A204.1 (cell line): ENCODE measurements around the gene ARID4B.
"Not testable (repeated sequence)": the region's sequence is repeated elsewhere in the genome, so short reads cannot be mapped to it uniquely, and the experiment has no call there.

Source experiments
- FAIRE-seq: peaks from 2 replicates; lab custom pipeline; 2012; peaks lifted over from hg19 to GRCh38; lab: Jason Lieb, UNC

The ARID4B gene

GRCh38 chr1:235221653-235222375, 106.2 kb downstream of the ARID4B start:
- peak; percentile 87 for FAIRE-seq

DNA sequence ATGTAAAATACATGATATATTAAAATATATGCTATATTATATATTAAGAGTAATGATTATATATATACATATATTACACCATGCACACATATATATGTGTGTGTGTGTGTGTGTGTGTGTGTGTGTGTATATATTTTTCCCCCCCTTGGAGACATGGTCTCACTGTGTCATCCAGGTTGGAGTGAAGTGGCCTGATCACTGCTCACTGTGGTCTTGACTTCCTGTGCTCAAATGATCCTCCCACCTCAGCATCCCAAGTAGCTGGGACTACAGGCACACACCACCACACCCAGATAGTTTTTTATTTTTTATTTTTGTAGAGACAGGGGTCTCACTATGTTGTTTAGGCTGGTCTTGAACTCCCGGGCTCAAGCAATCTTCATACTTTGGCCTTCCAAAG, 112.5 kb downstream of the ARID4B start:
- no peak for FAIRE-seq

GRCh38 chr1:235214962-235215361, 113.0 kb downstream of the ARID4B start:
- FAIRE-seq: not testable (repeated sequence)

GRCh38 chr1:235213752-235214151, 114.2 kb downstream of the ARID4B start:
- no peak for FAIRE-seq

DNA sequence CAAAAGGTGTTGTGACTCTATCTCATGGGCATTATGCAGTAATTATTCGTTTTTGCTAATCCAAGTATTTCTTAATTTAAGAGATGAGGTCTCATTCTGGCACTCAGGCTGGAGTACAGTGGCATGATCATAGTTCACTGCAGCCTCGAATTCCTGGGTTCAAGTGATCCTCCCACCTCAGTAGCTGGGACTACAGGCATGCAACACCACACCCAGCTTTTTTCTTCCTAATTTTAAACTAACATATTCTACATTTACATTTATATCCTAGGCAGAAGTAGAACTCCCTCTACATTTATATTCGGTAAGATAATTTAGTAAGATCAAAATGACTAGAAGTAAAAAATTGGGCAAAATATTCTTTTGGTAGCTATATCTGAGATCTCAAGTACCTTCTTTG, 116.5 kb downstream of the ARID4B start:
- FAIRE-seq: no peak

DNA sequence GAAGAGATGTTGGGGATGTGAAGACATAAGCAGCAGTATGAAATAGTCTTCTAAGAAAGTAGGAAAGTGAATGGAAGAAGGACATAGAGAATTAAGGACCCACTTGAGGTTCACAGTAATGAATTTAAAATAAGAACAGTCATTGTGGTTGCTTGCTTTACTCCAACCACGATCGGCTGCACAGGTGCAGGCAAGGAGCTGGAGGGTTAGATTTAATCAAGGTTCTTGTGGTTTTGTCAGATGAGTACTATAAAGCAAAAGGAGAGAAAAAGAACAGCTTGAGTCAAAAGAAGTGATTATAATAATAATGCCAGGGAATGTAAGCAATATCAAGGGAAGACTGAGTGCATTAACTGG, 120.8 kb downstream of the ARID4B start:
- FAIRE-seq: no peak

GRCh38 chr1:235206533-235207208, 121.3 kb downstream of the ARID4B start:
- no peak for FAIRE-seq

- no peak for FAIRE-seq
These were observed 122.3 kb downstream of the ARID4B start for GRCh38 chr1:235205687-235206086.

DNA sequence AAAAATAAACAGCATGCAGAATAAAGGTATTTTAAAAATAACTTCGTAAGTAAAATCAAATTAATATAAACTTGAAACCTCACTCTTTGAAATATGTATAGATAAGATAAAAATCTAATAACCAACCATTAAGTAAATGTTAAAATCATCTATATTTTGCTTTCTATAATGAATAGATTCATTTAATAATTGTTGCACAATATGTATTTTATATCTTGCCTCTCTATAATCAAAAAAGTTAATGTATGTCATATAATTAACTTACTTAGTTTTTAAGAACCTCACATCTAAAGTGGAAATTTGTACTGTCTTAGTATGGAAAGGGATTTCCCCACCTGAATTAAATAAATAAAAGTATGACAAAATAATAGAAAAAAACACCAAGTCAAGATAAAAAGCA, 124.6 kb downstream of the ARID4B start:
- FAIRE-seq: peak; percentile 96

DNA sequence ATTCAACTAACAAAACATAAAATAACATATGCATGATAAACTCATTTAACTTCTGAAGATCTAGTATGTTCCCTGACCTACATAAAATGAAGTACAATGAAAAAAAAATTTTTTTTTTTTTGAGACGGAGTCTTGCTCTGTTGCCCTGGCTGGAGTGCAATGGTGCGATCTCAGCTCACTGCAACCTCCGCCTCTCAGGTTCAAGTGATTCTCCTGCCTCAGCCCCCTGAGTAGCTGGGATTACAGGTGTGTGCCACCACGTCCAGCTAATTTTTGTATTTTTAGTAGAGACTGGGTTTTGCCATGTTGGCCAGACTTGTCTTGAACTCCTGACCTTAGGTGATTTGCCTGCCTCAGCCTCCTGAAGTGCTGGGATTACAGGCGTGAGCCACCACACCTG, 125.5 kb downstream of the ARID4B start:
- not testable (repeated sequence) for FAIRE-seq

DNA sequence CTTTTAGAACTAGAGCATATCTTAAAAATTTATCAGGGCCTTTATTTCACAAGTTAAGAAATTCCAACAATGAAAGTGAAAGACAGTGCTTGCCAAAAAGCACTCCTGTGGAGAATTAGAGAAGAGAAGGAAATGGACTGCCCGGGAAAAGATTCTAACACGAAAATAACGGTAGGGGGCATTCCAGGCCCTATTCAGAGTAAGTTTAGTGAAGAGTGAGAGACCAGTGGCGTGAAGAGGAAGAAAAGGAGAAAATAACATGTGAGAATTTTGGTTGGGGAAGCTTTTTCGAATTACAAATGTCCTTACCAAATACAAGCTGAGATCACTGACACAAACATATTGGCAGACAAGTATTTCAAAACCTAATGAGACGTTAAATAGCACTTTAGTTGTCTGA, 128.5 kb downstream of the ARID4B start:
- FAIRE-seq: peak; percentile 82

GRCh38 chr1:235190431-235190830, 137.5 kb downstream of the ARID4B start:
- no peak for FAIRE-seq

DNA sequence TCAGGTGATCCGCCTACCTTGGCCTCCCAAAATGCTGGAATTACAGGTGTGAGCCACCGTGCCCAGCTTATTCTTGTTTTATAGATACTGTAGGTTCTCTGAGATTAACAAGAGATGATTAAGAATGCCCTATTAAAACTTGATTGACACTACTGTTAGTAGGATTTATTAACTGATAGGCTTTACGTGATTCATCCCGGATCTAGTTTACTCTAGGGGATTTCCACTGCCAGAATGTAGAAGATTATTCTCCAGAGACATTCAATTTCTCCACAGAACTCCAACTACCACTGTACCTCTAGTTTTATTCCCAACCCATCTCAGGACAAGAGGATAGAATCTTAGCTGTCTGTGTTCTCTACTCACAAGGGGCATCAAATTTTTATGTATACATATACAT, 140.7 kb downstream of the ARID4B start:
- no peak for FAIRE-seq

DNA sequence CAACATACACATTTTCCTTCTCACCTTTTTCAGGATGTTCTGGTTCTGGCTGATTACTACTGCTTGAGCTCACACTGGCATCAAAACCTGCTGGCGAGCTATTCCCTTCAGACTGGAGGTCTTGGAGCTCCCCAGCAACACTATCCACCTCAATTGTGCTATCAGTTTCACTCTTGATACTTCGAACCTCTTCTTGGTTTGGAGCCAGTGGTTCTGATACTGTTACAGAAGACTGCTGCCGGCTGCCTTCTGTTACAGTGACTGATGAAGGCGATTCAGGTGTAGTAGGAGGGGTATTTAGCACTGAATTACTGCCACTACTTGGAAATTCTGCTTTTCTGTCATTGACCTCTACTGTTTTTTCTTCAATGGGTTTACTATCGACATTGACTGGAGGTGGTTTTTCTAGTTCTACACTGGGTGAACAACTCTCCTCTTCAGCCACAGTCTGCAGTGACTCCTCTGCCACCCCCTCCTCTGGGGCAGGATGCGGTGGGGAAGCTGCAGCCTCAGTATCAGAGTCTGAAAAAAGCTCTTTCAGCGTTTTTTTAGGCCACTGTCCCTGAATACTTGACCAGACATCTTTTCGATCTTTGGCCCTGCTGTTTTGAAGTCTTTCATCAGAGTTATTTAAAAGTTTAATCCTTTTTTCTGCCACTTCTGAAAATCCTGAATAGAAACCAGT, 146.3 kb downstream of the ARID4B start:
- FAIRE-seq: no peak

- no peak for FAIRE-seq
These were observed 147.0 kb downstream of the ARID4B start for GRCh38 chr1:235180916-235181460.

GRCh38 chr1:235176486-235176885, 151.5 kb downstream of the ARID4B start:
- FAIRE-seq: no peak

- no peak for FAIRE-seq
These were observed 158.0 kb downstream of the ARID4B start for GRCh38 chr1:235169986-235170385.

- FAIRE-seq: no peak
These were observed 159.6 kb downstream of the ARID4B start for GRCh38 chr1:235168375-235168774.

GRCh38 chr1:235161685-235162327, 166.2 kb downstream of the ARID4B start:
- FAIRE-seq: no peak

DNA sequence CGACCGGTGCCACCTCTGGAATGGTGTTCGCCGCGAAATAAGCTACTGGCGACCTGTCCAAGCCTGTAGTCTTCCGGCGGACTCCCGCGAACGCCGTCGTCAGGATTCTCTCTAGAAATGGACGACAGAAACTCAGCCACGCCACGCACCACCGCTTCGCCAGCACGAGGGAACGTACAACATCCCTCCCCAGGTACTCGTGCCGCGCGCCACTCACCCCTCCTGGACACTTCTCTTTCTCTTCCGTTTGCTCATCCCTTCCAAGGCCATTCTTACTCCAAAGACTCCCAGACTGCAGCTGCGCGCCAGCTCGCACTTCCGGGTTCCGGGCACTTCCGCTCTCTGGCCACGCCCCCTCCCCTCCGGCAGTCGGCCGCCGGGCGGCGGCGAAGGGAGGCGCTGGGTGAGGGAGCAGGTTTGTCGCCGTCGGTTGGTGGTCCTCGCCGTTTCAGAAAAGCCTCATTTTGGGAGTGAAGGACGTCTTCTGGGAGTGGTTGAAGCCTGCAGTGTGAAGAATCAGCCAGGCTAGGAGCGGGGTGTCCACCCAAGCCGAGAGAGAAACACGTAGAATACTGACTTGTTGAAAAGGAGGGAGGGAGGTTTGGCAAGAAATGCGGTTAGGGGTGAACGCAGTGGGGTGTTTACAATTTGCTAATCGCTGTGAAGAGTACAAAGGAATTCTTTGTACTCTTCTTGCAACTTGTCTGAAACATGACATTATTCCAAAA, 166.9 kb downstream of the ARID4B start, which contains the start of gene RBM34:
TSS of gene RBM34 (minus strand) at position 294 of the 728 bp plus-strand sequence. CDS start at position 270, 24 bp downstream.
- no peak for FAIRE-seq

- FAIRE-seq: no peak
These were observed 167.5 kb downstream of the ARID4B start for GRCh38 chr1:235160383-235160956.
